GM04504 (cell line): Measurements from ENCODE around the gene SLC35B1.
"Not testable (repeated sequence)": the region's sequence is repeated elsewhere in the genome, so short reads cannot be mapped to it uniquely, and the experiment has no call there.

ENCODE experiments used
- DNase-seq: peaks from one replicate; pipeline ENCODE4 v3.0.0-alpha.2; 2012; ENCODE audit warnings: low read depth

The SLC35B1 gene

DNA sequence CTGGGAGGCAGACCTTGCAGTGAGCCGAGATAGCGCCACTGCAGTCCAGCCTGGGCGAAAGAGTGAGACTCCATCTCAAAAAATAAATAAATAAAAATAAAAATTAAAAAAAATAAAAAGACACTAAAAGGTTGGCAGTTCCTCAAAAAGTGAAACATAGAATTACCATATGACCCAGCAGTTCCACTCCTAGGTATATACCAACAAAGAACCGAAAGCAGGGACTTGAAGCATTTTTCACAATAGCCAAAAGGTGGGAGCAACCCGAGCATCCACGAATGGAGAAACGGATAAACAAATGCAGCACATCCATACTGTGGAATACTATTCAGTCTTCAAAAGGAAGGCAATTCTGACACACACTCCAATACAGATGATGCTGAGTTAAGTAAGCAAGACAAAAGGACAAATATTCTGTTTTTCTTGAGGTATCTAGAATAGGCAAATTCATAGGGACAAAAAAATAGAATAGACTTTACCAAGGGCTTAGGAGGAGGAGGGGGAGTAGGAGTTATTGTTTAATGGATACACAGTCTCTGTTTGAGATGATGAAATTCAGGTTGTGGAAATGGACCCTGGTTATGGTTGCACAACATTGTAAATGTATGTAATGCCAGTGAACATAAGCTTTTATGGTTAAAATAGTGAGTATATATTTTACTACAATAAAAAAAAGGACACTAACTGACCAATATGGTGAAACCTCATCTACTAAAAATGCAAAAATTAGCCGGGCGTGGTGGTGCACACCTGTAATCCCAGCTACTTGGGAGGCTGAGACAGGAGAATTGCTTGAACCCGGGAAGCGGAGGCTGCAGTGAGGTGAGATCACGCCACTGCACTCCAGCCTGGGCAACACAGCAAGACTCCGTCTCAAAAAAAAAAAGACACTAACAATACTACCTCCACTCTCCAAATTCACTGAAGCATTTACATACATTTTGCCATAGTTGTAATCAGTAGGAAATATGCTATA is 27.0 kb upstream of the SLC35B1 start:
- DNase-seq: no peak

DNA sequence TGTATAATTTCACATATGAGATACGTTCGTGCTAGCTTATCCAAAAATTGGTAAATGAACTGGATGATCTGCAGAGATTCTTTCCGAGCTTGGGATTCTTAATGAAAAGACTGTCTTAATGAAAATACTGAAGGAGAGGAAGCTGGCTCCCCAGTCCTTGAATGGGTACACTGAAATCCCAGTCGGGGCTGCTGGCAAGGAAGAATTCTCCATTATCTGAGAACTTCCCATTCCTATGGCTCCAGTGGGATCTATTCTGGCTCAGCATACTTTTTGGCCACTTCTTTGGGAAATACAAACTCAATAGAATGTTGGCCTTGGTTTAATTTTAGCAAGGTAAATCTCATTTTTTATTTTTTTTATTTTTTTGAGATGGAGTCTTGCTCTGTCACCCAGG is 23.7 kb upstream of the SLC35B1 start:
- no peak for DNase-seq

DNA sequence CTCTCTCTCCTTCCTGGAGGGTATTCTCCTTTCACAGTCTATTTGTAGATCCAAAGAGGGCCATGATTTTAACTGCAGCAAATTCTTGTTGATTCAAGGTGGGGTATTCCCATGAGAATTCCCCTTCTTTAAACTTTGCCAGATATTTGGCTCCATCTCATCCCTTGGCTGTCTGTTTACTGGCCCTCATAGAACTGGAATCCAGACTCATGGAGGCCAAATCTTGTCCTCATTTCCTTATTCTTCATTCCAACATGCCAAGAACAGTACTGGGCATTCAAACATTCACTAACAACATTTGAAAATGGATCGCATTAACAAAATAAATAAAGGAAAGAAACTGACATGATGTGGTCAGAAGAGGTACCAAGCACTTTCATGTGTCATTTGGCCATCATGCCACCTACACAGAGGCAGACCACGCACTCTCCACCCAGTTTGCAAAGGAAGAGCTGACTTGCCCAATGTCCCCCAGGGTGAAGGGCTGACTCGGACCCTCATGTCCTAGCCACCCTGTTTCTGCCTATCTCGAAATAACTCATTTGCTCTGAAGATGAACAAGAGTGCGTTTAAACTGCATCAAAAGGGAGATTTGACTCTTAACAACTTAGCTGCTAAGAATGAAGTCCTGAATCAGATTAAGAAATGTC is 23.1 kb upstream of the SLC35B1 start:
- no peak for DNase-seq

DNA sequence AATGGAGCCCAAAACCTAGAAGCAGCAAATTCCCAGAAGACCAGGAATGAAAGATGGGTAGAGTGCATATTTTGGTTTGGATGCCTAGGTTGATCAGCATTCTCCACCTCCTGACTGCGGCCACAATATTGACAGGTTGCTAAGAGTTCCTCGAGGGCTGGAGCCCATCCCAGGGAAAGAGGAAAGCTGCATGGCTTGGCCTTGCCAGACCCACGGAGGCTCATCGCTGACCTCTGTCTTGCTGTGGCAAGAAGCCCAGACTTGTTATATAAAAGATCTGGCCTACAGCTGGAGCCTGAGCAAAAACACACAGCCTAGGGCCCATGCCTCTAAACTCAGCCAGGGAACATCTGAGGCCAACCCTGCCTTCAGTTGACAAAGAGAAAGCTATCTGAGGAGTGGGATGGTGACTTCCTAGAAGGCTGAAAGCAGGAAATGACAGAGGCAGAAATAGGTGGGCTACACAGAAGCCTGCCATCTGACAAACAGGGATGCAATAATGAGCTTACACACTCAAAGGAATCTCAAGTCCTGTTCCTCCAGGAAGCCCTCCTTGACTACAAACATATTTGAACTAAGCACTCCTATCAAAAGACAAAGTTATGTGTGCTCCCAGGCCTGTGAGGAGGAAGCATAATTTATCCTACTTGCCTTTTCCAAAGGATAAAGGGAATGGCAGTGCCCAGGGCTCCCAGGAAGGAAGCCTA is 22.5 kb upstream of the SLC35B1 start:
- DNase-seq: peak; percentile 92

DNA sequence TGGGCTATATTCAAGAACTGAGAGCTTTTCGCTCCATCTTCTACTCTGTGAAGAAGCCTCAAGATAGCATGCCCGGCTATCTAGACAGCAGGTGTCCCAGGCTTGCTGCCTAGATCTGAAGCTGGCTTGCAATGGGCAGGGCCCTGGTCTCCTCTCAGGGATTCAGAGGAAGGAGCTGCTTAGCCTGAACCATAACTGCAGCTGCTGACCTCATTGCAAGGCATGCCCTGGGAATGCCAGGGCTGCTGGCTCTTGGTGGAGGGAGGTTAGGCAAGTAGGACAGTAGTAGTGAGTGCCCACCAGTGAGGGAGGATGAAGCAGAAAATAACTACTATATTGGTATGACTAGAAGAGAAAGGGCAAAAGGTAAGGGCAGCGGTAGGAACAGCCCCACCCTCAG is 21.3 kb upstream of the SLC35B1 start:
- no peak for DNase-seq

DNA sequence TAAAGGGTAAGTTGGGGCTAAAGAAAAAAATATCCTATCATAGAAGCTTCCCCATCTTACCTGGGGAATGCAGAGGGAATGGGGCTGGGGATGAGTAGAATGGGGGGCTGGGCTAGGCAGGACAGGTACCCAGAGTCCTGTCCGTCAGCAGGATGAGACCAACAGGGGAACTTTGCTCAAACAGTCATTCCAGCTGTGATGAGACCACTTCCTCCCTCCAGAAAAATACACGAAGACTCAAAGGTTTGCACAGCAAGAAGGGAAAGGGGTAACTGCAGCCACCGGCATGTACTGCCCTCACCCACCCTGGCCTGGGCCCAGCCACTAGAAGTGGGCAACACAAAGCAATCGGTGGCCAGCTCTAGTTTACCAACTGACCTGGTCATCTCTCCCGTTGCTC is 20.7 kb upstream of the SLC35B1 start:
- no peak for DNase-seq

DNA sequence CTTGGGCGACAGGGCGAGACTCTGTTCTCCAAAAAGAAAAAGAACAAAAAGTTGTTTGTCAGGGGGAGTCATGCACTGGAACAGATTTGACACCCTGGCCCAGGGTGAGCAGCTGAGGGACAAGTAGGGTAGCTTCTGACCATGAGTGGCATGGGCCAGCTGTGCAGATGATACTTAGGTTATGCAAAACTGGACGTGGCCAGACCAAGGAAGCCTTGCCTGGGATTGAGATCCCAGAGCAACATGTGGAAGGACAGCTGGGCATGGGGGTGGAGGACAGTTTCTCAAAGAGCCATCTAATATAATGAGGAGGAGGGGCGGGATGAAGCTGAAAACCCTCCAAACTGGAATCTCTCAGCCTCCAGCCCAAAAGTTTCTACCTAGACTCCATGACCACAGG is 19.6 kb upstream of the SLC35B1 start:
- DNase-seq: no peak

DNA sequence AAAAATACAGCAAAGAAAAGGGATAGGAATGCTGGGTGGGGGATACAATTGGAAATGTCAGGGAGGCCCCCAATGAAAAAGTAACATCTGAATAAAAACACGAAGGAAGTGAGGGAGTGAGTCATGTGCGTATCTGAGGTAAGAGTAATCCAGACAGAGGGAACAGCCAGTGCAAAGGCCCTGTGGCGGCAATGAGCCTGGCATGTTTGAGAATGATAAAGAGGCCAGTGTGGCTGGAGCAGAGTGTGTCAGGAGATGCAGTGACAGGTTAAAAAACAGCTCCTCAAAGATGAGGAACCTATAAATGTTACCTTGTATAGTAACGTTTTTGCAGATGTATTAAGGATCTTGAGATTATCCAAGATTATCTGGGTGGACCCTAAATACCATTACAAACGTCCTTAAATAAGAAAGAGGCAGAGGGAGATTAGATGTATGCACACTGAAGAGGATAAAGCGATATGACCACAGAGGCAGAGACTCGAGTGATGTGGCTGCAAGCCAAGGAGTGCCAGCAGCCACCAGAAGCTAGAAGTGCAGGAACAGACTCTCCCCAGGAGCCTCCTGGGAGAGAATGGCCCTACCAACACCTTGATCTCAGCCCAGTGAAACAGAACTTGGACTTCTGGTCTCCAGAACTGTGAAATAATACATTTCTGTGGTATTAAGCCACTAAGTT is 17.8 kb upstream of the SLC35B1 start:
- no peak for DNase-seq

DNA sequence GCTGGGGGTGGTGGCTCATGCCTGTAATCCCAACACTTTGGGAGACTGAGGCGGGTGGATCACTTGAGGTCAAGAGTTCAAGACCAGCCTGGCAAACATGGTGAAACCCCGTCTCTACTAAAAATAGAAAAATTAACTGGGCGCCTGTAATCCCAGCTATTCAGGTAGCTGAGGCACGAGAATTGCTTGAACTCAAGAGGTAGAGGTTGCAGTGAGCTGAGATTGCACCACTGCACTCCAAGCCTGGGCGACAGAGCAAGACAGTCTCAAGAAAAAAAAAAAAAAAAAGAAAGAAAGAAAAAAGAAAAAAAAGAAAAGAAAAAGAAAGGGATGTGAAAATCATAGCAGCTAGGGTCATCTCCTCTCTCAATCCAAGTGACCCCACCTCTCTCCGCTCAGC is 16.8 kb upstream of the SLC35B1 start:
- DNase-seq: not testable (repeated sequence)

DNA sequence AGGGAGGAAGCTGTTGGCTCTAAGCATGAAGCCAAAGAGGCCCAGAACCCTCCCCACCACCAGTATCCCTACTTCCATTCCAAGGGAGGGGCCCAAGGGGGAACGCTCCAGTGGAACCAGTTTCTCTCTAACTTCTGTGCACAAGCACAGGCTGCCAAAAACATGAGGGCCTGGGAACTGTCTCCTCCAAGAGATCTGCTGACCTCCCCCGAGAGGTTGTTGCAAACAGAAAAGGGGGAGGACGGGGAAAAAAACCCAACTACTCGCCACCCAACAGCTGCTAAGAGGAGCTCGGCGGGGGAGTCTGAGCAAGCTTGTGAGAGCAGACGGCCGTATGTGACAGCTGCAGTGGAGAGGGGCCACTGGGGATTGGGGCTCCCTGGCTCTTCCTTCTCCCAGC is 15.7 kb upstream of the SLC35B1 start:
- no peak for DNase-seq

DNA sequence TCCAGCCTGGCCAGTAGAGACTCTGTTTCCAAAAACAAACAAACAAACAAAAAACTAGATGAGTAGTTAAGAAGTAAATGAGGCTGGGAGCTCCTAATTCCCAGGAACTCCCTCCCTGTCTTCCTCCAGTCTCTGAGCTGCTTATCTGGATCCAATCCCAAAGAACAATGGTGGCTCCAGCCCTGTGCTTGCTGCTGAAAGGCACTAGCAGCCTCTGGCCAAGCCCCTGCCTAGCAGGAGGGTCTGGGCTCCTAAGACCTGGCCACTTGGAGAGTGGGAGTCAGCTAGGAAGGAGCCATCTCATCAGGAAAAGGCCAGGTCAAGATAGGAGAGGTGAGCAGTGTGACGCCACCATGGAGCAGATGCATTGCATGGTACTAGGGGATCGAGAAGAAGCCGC is 14.3 kb upstream of the SLC35B1 start:
- DNase-seq: no peak

DNA sequence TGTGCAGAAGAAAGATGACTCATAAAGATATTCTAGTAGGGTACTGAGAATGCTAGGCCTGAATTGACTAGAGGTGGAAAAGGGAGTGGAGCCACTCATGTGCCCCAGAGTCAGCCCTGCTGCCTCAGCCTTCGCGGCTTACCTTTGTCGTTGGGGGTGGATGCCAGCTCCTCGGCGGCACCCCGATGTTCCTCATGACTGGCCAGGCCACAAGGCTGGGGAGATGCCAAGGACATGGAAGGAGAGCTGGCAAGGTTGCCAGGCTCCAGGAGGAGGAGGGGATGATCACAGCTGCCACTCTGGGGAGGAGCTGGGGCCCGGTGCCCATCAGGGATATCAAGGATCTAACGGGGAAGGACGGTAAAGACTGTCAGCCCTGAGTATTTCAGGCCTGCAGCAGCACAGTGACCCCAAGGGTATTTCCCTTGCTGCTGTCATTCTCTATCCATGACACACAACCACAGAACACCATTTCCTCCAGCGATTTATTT is 9.7 kb upstream of the SLC35B1 start:
- no peak for DNase-seq

DNA sequence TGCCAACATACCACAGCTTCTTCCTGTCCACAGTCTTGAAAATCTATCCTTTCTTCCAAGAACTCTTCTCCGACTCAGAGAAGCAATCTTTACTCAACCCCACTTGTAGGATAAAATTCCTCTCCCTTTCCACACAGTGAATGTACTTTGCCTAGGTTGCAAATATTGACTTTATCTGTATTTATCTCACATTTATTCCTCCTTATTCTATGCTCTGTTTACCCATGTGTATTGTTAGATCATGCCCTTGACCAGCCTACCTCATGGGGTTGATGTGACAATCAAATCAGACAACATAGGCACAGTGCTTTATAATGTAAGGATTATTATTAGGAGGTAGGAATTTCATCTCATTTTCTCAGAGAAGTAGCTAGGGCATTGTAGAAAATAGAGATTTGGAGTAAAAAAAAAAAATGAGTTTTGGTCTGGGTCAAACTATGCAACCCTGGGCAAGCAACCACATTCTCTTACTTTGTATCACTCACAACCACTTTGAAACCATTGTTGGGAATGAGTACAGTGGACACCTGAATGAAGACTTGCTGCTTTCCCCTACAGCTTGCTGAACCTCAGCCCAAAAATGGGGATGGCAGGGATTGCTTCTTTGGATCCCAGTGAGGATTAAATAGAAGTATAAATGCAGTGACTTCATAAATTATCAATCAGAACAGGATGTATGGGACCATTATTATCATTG is 9.1 kb upstream of the SLC35B1 start:
- DNase-seq: no peak

DNA sequence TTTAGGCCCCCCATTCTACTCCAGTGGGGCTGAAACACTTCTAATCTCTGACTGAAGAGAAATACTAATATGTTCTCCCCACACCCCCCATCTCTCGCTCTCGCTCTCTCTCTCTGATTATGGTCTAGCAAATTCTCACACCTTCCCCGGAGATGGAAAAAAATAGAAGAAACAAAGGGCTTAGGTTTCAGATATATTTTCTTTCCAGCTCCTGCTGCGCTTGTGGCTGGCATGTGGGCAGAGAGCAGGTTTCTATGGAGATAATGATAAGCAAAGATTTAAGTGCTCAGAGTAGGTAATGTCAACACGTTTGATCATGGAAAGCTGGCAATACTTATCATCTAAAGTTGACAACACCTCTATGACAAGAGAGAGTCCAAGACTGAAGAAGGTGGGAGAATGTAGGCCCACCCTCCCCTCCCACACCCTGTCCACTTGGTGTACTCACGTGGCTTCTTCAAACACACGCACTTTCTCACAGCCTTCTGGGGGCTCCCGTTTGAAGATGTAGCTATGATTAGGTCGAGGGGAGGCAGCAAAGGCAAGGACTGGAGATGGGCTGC is 8.0 kb upstream of the SLC35B1 start:
- DNase-seq: no peak

DNA sequence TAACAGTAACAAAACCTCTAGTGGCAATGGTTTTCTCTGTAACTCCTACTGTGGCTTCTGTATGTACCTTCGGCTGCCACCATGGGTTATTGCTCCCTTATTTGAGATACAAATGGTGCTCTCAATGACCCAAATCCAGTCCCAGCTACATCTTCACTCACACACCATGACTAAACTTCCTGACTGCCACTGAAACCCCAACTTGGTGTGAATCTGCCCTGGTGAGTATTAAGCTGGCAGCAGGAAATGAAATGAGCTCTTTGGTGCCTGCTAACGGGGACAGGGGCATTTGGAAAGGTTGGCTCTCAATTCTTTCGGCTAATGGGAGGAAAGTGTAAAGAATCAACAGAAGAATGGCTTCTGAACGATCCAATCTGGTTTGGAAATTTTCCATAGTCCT is 7.5 kb upstream of the SLC35B1 start:
- no peak for DNase-seq

DNA sequence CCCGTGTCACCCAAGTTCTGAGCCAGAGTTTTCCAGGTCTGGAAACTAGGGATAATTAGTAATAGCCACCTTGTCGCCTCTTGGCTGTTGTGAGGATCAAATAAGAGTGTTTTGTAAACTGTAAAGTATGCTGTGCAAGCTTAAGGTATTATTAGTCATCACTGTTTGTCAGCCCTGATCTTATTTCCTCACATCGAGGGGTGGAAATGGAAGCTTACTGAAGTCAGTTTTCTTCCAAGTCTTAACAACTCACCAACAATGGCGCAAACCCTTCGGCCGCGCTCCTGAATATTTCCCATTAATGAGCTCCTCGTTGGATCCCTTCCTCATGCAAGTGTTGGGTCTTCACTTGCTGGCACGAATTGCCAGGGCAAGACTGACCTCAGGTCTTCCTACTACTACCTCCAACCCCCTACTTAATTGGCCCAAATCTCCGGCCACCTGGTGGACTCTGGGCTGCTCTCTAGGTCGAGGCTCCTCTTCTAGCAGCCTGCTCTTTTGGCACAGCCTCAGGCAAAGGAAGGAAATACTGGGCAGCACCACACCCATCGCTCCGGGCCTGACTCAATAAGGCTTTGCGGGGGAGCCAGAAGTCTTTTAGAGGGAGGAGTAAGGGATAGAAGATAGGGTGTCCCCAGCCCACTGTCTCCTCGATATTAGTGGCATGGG is 885 bp upstream of the SLC35B1 start:
- no peak for DNase-seq

DNA sequence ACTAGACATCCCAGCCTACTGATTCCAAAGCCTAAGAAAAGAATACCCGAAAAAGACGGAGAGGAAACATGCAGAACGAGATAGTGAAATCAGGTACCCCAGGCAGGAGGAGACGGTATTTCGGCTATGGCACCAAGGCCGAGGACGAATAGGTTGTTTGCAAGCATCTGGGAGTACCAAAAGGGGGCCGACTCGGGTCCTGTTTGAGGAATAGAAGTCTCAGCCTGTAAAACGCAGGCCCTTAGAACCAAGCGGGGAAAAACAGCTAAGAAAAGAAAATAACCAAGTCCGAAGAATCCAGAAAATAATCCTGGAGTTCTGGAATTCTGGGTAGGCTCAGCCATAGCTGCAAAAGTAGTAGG is 537 bp downstream of the SLC35B1 start:
- DNase-seq: no peak

DNA sequence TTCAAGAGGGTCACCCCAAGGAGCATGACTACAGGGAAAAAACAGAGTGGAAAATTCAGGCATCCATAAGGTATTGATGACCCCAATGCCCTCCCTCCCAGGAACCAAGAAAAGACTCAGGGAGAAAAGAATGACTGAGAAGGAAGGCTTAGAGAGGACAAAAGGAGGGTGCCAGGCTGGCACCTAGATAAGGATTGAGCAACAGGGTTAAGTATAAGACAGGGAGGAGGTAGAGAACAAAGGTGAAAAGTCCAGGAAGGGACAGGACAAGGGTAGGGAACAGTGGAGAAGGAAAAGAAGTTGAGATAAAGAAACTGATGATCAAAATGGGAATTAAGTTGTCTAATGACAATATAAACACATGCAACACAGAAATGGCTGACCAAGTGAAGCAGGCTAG is 2.5 kb downstream of the SLC35B1 start:
- DNase-seq: no peak

DNA sequence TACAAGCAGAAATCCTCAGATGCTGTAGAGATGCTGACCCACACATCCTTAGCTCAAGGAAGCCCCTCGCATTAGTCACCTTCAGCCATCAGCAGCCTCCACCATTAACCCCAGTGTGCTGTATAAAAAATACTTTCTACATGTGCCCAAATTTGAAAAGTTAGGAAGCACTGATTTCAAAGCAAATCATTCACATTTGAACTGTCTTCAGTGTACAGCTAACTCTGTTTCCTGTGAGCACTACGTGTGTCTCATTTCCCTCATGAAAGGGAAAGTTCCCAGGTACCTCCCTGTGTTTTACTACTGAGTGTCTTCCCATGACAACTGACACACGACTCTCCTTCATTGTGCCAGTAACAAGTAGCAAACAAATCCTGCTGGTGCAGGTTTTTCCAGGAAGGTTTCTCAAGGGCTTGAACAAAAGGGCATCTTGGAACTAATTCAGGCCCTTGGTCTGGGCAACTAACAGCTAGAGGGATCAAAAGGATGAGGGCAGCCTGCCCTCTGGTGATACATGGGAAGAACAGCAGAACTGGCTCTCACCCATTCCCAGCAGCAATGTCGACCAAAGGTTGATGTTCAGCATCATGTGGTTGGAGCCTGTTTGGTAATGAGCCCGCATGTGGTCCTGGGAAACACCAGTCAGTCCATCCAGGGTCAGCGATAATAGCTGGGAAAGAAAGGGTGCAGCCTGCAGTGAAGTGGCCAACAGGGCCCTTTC is 4.0 kb downstream of the SLC35B1 start:
- DNase-seq: no peak

DNA sequence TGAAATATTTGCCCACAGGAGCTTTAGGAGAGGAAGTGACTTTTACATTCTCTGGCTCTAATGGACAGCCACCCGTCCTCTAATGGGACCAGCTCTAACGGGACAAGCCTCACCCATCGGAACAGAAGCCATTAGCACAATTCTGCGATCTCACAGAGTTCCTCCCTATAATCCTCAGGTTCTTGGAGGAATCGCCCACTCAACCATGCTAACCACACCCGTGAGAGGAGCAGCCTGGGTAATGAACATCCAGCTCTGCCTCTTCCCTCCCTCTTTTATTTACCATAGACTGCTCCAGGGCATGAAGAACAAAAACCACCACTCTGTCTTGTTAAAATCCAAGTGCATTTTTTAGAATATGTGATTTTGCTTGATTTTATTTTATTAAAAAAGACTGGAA is 6.8 kb downstream of the SLC35B1 start:
- no peak for DNase-seq
